HG03432 (cell line): ENCODE measurements around the gene RABGAP1L.
"Not testable (repeated sequence)": the region's sequence is repeated elsewhere in the genome, so short reads cannot be mapped to it uniquely, and the experiment has no call there.

Experiments used
- ATAC-seq: cut with Tn5 transposase; IDR thresholded peaks from one replicate; pipeline ENCODE4 v1.9.1; 2021; ENCODE audit warnings: mild to moderate bottlenecking, moderate library complexity; ENCODE audit not compliant: unreplicated experiment

Gene RABGAP1L

GRCh38 chr1:174159252-174160108 lies at the start of gene RABGAP1L:
TSS of gene RABGAP1L (plus strand) at chr1:174159520.
- peak; percentile 73 for ATAC-seq

GRCh38 chr1:174110053-174110452 lies 49.3 kb upstream of the RABGAP1L start:
- no peak for ATAC-seq

DNA sequence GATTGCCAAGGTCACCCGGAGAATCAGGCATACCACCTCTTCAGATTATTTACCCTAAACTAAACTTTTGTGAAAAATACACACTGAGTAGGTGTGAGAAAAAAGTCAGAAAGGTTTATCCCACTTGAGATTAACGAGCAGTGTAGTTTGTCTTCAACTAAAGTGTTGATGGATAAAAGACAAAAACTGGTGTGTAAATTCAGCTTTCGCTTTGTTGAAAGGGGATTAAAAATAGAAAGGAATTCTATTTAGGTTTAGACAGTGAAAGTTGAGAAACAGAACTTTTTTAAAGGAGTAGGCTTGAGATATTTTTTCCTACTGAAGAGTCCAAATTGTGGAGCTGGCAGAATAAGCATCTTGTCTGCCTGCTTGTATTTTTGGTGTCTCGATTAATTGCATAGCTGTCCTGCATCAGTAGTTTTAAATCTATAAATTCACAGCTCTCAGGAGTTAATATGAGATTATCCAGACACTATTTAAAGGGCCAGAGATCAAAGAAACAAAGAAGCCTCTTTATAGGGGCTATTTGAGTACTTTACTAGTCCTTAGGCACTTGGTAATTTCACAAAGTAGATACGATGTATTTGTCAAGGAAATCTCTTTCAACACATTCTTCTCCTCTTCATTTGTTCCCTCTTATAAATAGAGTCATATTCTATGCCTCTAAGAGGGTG lies 46.7 kb upstream of the RABGAP1L start:
- ATAC-seq = no peak

- ATAC-seq = no peak
These were observed 45.2 kb upstream of the RABGAP1L start for GRCh38 chr1:174114106-174114505.

GRCh38 chr1:174114788-174115448 lies 44.4 kb upstream of the RABGAP1L start:
- peak; percentile 79 for ATAC-seq

GRCh38 chr1:174116042-174116441 lies 43.3 kb upstream of the RABGAP1L start:
- no peak for ATAC-seq

DNA sequence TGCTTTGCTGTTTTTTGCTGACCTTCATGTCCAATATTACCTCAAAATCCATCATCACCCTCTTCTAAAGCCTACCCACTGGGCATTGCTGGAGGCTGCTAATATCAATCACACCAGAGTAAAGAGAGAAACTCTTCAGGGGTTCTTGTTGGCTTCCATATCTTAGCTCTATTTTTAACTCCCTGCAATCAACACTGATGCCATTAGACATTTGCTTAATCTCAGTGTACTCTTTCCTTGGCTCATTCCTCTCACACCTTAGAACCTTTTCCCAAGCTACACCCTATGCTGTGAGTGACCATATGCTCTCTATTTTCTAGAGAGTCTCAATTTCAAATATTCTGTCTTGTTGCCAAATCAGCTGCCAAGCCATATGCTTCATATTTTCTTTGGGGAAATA lies 40.6 kb upstream of the RABGAP1L start:
- no peak for ATAC-seq

DNA sequence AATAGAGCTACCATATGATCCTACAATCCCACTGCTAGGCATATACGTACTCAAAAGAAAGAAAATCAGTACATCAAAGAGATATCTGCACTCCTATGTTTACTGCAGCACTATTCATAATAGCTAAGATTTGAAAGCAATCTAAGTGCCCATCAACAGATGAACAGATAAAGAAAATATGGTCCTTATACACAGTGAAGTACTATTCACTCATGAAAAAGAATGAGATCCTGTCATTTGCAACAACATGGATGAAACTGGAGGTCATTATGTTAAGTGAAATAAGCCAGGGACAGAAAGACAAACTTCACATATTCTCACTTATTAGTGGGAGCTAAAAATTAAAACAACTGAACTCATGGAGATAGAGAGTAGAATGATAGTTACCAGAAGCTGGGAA lies 37.0 kb upstream of the RABGAP1L start:
- not testable (repeated sequence) for ATAC-seq

- no peak for ATAC-seq
These were observed 35.5 kb upstream of the RABGAP1L start for GRCh38 chr1:174123843-174124242.

DNA sequence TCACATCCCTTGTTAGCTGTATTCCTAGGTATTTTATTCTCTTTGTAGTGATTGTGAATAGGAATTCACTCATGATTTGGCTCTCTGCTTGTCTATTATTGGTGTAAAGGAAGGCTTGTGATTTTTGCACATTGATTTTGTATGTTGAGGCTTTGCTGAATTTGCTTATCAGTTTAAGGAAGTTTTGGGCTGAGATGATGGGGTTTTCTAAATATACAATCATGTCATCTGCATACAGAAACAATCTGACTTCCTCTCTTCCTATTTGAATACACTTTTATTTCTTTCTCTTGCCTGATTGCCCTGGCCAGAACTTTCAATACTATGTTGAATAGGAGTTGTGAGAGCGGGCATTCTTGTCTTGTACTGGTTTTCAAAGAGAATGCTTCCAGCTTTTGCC lies 32.1 kb upstream of the RABGAP1L start:
- ATAC-seq = not testable (repeated sequence)

DNA sequence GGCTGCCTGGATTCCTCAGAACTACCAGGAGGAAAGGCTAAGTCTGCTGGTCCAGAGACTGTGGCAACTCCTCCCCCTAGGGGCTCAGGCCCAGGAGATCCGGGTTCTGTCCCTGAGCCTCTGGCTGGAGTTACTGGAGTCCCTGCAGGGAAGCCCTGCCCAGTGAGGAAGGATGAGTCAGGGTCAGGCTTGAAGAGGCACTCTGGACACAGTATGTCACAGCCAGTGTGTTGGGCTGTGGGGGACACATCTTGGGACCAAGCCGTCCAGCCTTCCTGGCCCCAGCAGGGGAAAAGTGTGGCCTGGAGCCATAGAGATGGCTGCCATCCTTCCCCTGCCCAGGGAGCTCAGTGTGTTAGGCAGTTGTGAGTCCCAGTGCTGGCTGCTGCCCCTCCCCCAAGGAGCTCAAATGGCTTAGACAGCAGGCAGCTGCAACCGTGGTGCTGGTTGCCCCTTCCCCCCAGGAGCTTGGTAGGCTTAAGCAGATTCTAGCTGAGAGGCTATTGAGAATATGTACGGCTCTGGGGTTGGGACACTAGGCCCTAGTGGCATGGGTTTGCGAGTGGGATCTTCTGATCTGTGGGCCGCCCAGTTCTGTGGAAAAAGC lies 28.2 kb upstream of the RABGAP1L start:
- ATAC-seq = no peak

DNA sequence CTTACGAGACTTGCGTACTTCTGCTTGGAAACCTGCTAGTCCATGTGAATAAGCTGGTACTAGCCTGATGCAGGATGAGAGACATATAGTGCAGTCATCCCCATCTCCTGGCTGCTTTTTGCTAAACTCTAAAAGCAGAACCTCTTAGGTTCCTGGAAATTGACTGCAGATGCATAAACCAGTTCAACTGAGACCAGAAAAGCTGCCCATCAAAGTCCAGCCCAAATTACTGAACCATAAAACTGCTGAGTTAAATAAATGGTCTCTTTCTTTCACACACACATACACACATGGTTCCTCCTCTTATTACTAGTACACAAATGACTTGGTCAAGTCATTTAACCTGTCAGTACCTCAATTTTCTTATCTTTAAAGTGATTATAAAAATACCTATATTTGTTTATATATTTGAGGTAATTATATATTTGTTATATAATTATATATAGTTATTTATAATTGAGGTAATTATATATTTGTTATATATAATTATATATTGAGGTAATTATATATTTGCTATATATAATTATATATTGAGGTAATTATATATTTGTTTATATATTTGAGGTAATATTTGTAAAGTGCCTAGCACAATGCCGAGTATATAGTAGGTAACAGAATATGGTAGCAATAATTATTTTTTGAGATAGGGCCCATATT lies 25.2 kb upstream of the RABGAP1L start:
- ATAC-seq = peak; percentile 72

DNA sequence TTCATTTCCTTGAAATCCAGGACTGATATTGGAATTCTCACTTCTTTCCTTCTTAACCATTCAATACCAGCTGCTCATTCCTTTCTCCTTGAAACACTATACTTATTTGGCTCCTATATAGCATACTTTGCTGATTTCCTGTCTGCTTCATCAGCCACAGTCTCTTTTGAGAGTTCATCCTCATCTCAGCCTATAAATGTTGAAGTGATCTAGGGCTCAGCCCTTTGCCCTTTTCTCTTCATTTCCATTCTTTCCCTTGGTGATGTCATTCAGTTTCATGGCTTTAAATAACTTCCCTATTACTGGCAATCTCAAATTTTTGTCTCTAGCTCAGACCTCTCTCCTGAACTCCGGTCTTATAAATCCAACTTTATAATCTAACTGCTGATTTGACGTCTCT lies 24.1 kb upstream of the RABGAP1L start:
- no peak for ATAC-seq

GRCh38 chr1:174136714-174137113 lies 22.6 kb upstream of the RABGAP1L start:
- no peak for ATAC-seq

- ATAC-seq = no peak
These were observed 16.5 kb upstream of the RABGAP1L start for GRCh38 chr1:174142836-174143235.

DNA sequence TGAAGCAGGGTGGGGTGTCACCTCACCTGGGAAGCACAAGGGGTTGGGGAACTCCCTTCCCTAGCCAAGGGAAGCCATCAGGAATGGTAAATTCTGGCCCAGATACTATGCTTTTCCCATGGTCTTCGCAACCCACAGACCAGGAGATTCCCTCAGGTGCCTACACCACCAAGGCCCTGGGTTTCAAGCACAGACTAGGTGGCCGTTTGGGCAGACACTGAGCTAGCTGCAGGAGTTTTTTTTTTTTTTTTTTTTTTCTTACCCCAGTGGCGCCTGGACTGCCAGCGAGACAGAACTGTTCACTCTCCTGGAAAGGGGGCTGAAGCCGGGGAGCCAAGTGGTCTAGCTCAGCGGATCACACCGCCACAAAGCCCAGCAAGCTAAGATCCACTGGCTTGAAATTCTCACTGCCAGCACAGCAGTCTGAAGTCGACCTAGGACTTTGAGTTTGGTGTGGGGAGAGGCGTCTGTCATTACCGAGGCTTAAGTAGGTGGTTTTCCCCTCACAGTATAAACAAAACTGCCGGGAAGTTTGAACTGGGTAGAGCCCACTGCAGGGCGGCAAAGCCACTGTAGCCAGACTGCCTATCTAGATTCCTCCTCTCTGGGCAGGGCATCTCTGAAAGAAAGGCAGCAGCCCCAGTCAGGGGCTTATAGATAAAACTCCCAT lies 15.5 kb upstream of the RABGAP1L start:
- ATAC-seq = not testable (repeated sequence)

- ATAC-seq = not testable (repeated sequence)
These were observed 14.9 kb upstream of the RABGAP1L start for GRCh38 chr1:174144397-174144783.

DNA sequence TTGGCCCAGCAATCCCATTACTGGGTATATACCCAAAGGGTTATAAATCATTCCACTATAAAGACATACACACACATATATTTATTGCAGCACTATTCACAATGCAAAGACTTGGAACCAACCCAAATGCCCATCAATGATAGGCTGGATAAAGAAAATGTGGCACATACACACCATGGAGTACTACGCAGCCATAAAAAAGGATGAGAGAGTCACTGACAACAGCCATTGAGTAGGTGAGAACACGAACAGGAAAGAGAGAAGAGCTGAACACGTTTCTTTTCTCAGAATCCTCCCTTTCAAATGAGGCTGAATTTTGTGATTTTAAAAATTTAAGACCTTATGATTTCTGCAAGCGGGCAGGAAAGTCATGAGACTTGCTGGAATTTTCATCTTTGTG lies 10.1 kb upstream of the RABGAP1L start:
- ATAC-seq = no peak

GRCh38 chr1:174150499-174150898 lies 8.8 kb upstream of the RABGAP1L start:
- ATAC-seq = no peak

- no peak for ATAC-seq
These were observed 6.9 kb upstream of the RABGAP1L start for GRCh38 chr1:174152427-174152826.
